ENCODE data around the gene RALGAPA2.

Gene RALGAPA2

DNA sequence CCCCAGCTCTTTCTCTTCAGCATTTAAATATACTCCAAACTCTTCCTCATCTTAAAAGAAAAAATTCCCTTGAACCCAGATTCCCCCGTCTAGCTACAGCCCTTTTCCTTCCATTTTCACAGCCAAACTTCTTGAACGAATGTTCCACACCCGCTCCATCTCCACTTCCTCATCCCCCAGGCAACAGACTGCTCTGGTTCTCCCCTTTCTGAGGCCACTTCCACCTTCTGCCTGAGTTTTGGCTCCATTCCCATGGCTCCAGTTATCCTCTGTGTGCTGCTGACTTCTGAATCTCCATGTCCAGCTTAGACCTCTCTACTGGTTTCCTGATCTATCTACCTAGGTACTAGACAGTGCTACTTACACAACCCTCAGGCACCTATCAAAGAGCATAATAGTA lies 106.4 kb downstream of the RALGAPA2 start:
- TF ChIP-seq CTCF (conservative IDR thresholded peaks at IDR 0.05; ENCODE audit: control insufficient read depth, insufficient read depth, low read depth, low read length), result no peak
- DNase-seq (ENCODE audit: low read depth), result no peak
- no peak overlapping the region for H3K4me3 ChIP-seq (ENCODE audit: control insufficient read depth, low read depth, low read length)

DNA sequence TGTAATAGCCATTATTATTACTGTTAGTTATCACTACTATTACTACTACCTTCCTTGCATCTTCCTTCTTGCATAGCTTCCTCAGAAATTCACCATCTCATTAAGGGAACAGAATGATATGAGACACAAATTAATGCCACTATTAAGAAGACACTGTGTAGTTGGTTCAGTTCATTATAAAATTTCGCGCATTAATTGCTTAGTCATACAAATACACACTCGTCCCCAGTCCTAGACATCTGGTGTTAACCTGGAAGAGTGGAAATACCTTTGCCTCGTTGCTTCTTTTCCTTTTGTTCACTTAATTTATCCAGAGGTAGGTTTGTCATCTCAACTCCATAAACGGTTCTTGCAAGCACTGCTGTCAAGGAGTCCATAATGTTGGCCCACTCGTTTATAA lies 107.5 kb downstream of the RALGAPA2 start:
- no peak overlapping the region for H3K4me3 ChIP-seq (ENCODE audit: control insufficient read depth, low read depth, low read length)
- no peak for TF ChIP-seq CTCF (conservative IDR thresholded peaks at IDR 0.05; ENCODE audit: control insufficient read depth, insufficient read depth, low read depth, low read length)
- DNase-seq (ENCODE audit: low read depth), result no peak

GRCh38 chr20:20604357-20604756 lies 108.1 kb downstream of the RALGAPA2 start:
- no peak for TF ChIP-seq CTCF (conservative IDR thresholded peaks at IDR 0.05; ENCODE audit: control insufficient read depth, insufficient read depth, low read depth, low read length)
- no peak for DNase-seq (ENCODE audit: low read depth)
- no peak overlapping the region for H3K4me3 ChIP-seq (ENCODE audit: control insufficient read depth, low read depth, low read length)

DNA sequence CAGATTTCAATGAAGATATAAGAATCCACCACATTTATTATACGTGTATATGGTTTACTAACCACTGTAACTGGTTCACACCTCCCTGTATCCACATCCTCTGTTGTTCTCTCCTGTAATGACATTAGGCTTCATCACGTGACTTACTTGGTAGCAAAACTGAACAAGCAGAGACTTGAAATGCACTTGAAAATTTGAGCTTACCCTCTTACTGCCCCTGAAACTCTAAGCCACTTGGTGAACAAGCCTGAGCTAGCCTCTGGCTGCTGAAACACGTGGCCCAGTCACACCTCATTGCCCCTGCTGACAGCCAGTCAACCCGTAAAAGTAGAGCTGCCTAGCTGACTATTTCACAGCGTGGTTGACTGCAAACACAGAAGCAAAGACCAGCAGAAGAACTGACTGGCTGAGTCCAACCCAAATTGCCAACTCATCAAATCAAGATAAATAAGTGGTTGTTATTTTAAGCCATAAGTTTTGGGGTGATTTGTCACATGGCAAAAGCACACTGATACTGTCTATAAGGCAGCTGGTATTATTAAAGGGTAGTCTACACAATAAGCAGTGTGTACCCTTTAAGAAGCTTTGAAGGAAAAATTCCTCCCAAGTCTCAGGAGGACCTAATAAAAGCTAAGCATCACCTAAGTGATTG lies 109.0 kb downstream of the RALGAPA2 start:
- H3K4me3 ChIP-seq (ENCODE audit: control insufficient read depth, low read depth, low read length), result no peak overlapping the region
- TF ChIP-seq CTCF (conservative IDR thresholded peaks at IDR 0.05; ENCODE audit: control insufficient read depth, insufficient read depth, low read depth, low read length), result no peak
- DNase-seq (ENCODE audit: low read depth), result no peak

- no peak overlapping the region for H3K4me3 ChIP-seq (ENCODE audit: control insufficient read depth, low read depth, low read length)
- DNase-seq (ENCODE audit: low read depth), result no peak
- no peak for TF ChIP-seq CTCF (conservative IDR thresholded peaks at IDR 0.05; ENCODE audit: control insufficient read depth, insufficient read depth, low read depth, low read length)
Observed at GRCh38 chr20:20597966-20598365, 114.5 kb downstream of the RALGAPA2 start.

DNA sequence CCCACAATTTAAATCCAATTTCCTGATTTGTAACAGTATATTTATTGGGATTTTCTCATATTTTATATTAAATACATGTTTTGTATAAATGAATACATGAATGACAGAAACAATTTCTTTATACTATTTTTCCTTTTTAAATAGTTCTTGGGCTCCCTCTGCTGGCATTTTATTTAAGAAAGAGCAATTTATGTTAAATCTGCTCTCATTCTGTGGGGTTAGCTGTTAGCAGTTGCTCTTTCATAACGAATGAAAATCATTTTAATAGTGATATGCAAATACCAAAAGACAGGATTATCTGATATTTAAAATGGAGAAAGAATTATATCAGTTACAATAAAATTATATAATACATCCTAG lies 118.3 kb downstream of the RALGAPA2 start:
- no peak overlapping the region for H3K4me3 ChIP-seq (ENCODE audit: control insufficient read depth, low read depth, low read length)
- TF ChIP-seq CTCF (conservative IDR thresholded peaks at IDR 0.05; ENCODE audit: control insufficient read depth, insufficient read depth, low read depth, low read length), result peak; percentile 30

More for the DNA sequence above, 118.3 kb downstream of the RALGAPA2 start:
- peak; percentile 46 for DNase-seq (ENCODE audit: low read depth)

Measured in fibroblast of mammary gland (primary cell).